GM18909 (cell line): ENCODE results near the gene UBALD2.
"Not testable (repeated sequence)": the region's sequence is repeated elsewhere in the genome, so short reads cannot be mapped to it uniquely, and the experiment has no call there.

Experiments
- ATAC-seq: cut with Tn5 transposase; IDR thresholded peaks from one replicate; pipeline ENCODE4 v1.9.1; 2021; ENCODE audit warnings: mild to moderate bottlenecking; ENCODE audit not compliant: unreplicated experiment, poor library complexity

The UBALD2 gene

GRCh38 chr17:76243826-76244679 is 21.1 kb upstream of the UBALD2 start:
- no peak for ATAC-seq

- not testable (repeated sequence) for ATAC-seq
Measured at GRCh38 chr17:76244721-76245120, 20.4 kb upstream of the UBALD2 start.

- ATAC-seq = peak; percentile 90
Measured at GRCh38 chr17:76246080-76247066, 18.8 kb upstream of the UBALD2 start.

- ATAC-seq = no peak
Measured at GRCh38 chr17:76247304-76247703, 17.8 kb upstream of the UBALD2 start.

GRCh38 chr17:76248013-76248782 is 16.9 kb upstream of the UBALD2 start:
- ATAC-seq = no peak

- no peak for ATAC-seq
Measured at GRCh38 chr17:76250141-76250540, 15.0 kb upstream of the UBALD2 start.

GRCh38 chr17:76251478-76252039 is 13.6 kb upstream of the UBALD2 start:
- ATAC-seq = peak; percentile 14

GRCh38 chr17:76252040-76252954 is 12.9 kb upstream of the UBALD2 start:
- ATAC-seq = peak; percentile 63

- not testable (repeated sequence) for ATAC-seq
Measured at GRCh38 chr17:76252967-76253766, 12.0 kb upstream of the UBALD2 start.

GRCh38 chr17:76253841-76254240 is 11.3 kb upstream of the UBALD2 start:
- no peak for ATAC-seq

GRCh38 chr17:76254275-76254674 is 10.9 kb upstream of the UBALD2 start:
- no peak for ATAC-seq

- no peak for ATAC-seq
Measured at GRCh38 chr17:76255801-76256429, 9.2 kb upstream of the UBALD2 start.

- not testable (repeated sequence) for ATAC-seq
Measured at GRCh38 chr17:76256430-76257050, 8.6 kb upstream of the UBALD2 start.

GRCh38 chr17:76260220-76260619 is 4.9 kb upstream of the UBALD2 start:
- ATAC-seq = no peak

GRCh38 chr17:76260669-76261068 is 4.5 kb upstream of the UBALD2 start:
- no peak for ATAC-seq

GRCh38 chr17:76261421-76262215 is 3.5 kb upstream of the UBALD2 start:
- no peak for ATAC-seq
